NCI-H226 (cell line): ENCODE results near the gene SPAG6.
"Not testable (repeated sequence)": the region's sequence is repeated elsewhere in the genome, so short reads cannot be mapped to it uniquely, and the experiment has no call there.

Experiments used
- DNase-seq: peaks from one replicate; pipeline ENCODE4 v3.0.0-alpha.2; 2015

Gene SPAG6

GRCh38 chr10:22345301-22346095 lies at the start of gene SPAG6:
Gene SPAG6, plus strand, starts transcription at chr10:22345496. Its CDS starts 116 bp downstream, at chr10:22345612.
- no peak for DNase-seq

- DNase-seq, result no peak
These were observed 44.1 kb upstream of the SPAG6 start for GRCh38 chr10:22301193-22301592.

GRCh38 chr10:22303461-22303860 lies 41.8 kb upstream of the SPAG6 start:
- DNase-seq, result no peak

GRCh38 chr10:22305721-22306120 lies 39.6 kb upstream of the SPAG6 start:
- DNase-seq, result no peak

- DNase-seq, result no peak
These were observed 36.9 kb upstream of the SPAG6 start for GRCh38 chr10:22308390-22308789.

- DNase-seq, result no peak
These were observed 35.9 kb upstream of the SPAG6 start for GRCh38 chr10:22309180-22310000.

GRCh38 chr10:22310012-22310411 lies 35.3 kb upstream of the SPAG6 start:
- not testable (repeated sequence) for DNase-seq

GRCh38 chr10:22310928-22311327 lies 34.4 kb upstream of the SPAG6 start:
- DNase-seq, result no peak

GRCh38 chr10:22314852-22315251 lies 30.4 kb upstream of the SPAG6 start:
- DNase-seq, result no peak

GRCh38 chr10:22315455-22316285 lies 29.6 kb upstream of the SPAG6 start:
- no peak for DNase-seq

GRCh38 chr10:22316286-22317075 lies 28.8 kb upstream of the SPAG6 start, which contains the start of gene COMMD3:
Gene COMMD3, plus strand, starts transcription at chr10:22316388. Its CDS starts 30 bp downstream, at chr10:22316418.
- DNase-seq, result peak; percentile 88

GRCh38 chr10:22317076-22317370 lies 28.3 kb upstream of the SPAG6 start:
- DNase-seq, result no peak

- DNase-seq, result no peak
These were observed 27.3 kb upstream of the SPAG6 start for GRCh38 chr10:22317771-22318565.

GRCh38 chr10:22318772-22319171 lies 26.5 kb upstream of the SPAG6 start:
- no peak for DNase-seq

GRCh38 chr10:22319547-22319979 lies 25.7 kb upstream of the SPAG6 start:
- no peak for DNase-seq

- no peak for DNase-seq
These were observed 25.2 kb upstream of the SPAG6 start for GRCh38 chr10:22319980-22320558.

GRCh38 chr10:22320591-22321155 lies 24.6 kb upstream of the SPAG6 start, which contains the start of gene BMI1:
Gene BMI1, plus strand, starts transcription at chr10:22321099. Its CDS starts 5,351 bp downstream, at chr10:22326450.
- DNase-seq, result peak; percentile 55

- peak; percentile 69 for DNase-seq
These were observed 24.0 kb upstream of the SPAG6 start for GRCh38 chr10:22321156-22321923.

GRCh38 chr10:22321924-22322640 lies 23.2 kb upstream of the SPAG6 start:
- no peak for DNase-seq
